GM21526 (cell line): ENCODE results near the gene EMP3.

Experiments
- ATAC-seq: cut with Tn5 transposase; IDR thresholded peaks from one replicate; pipeline ENCODE4 v1.9.1; 2021; ENCODE audit warnings: moderate library complexity; ENCODE audit not compliant: unreplicated experiment, low FRiP score

EMP3 gene

DNA sequence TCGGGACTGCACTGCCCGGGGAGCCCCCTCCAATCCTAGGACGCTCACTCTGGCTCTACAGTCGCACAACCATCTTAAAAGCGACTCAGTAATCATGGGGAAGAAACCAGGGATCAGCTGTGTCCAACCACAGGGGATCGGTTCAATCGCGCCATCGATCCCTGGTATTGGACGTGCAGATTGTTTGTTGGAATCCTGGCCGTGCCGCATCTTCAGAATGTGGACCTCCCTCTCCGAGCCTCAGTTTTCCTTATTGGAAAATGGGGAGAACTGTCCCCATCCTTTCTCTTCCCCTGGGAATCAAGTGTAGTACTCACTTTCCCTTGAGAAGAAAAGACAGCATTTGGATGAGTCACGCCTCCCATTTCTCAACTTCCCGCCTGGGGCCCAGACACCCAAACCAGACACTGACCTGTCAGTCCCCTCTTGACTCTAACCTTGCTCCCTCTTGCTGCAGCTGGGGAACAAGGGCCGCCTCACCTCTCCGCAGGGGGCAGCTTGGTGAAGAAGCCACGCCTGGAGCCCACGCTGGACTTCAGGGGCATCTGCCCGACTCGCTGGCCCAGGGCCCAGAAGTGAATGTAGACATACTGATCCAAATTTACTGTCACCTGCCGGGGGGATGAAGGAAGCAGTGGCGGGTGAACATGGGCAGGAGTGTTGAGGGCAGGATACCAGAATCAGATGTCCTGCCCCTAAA, 17.6 kb downstream of the EMP3 start:
- no peak for ATAC-seq

DNA sequence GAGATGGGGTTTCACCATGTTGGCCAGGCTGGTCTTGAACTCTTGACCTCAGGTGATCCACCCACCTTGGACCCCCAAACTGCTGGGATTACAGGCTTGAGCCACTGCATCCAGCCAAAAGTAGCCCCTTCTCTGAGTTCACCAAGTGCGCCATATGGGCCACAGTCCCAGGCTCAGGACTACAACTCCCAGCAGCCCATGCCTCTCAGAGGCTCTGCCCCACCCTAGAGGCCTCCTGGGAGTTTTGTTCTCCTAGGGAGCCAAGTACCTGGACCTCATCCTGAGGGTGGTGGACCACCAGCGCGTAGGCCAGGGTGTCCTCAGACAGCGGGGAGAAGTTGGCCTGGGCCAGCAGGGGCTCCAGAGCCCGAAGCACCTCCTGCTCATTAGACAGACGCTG, 19.5 kb downstream of the EMP3 start:
- no peak for ATAC-seq

DNA sequence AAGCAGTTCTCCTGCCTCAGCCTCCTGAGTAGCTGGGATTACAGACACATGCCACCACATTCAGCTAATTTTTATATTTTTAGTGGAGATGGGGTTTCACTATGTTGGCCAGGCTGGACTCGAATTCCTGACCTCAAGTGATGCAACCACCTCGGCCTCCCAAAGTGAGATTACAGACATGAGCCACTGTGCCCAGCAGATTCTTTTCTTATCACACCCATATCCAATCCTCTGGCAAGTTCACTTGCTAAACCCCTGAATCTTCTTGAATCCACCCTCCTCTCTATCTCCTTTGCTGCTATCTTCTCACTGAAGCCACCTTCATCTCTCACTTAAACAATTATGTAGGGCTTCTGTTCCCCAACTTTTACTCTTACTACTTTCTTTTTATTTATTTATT, 20.8 kb downstream of the EMP3 start:
- ATAC-seq: no peak

DNA sequence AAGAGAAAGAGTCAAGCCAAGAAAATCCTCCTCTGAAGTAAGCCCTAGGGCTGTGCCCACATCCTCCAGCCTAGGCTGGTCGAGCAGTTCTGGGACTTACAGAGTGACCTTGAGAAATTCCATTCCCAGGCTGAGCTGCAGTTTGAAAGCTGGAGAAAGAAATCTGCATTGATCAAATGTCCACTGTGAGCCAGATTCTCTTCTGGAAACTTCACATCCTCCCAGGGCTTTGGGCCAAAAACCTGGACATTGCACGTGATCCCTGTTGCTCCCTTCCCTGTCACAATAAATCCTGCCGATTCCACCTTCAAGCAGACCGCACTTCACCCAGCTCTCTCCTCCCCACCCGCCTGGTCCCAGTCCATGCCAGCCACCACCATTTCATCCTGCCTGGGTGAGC, 22.7 kb downstream of the EMP3 start:
- no peak for ATAC-seq

DNA sequence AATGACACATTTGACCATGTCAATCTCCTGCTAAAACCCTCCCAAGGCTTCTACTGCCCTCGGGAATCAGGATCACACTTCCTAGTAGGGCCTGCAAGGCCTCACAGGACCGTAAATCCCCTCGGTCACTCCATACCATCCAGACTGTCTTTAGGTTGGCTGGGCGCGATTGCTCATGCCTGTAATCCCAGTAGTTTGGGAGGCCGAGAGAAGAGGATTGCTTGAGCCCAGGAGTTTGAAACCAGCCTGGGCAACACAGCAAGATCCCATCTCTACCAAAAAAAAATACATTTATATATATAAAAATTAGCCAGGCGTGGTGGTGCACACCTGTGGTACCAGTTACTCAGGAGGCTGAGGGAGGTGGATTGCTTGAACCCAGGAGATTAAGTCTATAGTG, 23.4 kb downstream of the EMP3 start:
- ATAC-seq: no peak

DNA sequence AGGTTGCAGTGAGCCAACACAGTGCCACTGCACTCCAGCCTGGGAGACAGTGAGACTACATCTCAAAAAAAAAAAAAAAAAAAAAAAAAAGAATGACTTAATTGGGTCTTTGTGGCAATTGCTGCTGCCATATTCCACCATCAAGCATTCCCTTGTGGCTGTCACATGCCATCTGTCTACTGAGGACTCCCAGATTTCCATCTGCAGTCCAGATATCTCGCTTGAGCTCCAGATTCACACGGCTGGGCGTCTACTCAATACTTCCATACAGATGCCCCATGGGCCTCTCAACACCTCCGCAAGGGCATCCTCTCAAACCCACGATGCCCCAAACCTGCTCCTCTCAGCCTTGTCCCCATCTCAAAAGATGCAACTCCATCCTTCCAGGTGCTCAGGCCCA, 25.5 kb downstream of the EMP3 start:
- no peak for ATAC-seq

DNA sequence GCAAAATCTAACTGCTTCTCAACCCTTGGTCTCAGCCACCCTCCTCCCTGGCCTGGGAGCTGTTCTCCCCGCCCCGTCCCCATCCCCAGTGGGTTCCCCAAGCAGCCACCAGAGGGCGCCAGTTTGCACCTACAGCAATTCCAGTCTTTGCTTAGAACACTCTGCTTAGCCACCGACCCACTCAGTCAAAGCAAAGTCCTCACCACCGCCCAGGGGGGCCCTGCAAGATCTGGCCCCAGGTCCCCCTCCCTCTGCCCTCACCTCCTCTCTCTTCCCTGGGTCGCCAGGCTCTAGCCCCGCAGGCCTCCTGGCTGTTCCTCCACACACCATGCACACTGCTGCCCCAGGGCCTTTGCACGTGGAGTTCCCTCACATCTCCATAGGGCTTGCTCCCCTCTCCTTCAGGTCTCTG, 26.0 kb downstream of the EMP3 start:
- no peak for ATAC-seq

DNA sequence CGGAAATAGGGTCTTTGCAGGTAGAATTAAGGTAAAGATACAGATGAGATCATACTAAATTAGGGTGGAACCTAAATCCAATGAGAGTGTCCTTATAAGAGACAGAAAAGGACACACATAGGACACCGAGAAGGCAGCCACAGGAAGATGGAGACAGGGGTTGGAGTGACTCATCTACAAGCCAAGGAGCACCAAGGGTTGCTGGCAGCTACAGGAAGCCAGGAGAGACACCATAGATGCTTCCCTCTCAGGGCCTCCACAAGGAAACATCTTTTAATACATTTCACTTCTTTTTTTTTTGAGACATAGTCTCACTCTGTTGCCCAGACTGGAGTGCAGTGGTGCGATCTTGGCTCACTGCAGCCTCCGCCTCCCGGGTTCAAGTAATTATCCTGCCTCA, 28.3 kb downstream of the EMP3 start:
- ATAC-seq: no peak

DNA sequence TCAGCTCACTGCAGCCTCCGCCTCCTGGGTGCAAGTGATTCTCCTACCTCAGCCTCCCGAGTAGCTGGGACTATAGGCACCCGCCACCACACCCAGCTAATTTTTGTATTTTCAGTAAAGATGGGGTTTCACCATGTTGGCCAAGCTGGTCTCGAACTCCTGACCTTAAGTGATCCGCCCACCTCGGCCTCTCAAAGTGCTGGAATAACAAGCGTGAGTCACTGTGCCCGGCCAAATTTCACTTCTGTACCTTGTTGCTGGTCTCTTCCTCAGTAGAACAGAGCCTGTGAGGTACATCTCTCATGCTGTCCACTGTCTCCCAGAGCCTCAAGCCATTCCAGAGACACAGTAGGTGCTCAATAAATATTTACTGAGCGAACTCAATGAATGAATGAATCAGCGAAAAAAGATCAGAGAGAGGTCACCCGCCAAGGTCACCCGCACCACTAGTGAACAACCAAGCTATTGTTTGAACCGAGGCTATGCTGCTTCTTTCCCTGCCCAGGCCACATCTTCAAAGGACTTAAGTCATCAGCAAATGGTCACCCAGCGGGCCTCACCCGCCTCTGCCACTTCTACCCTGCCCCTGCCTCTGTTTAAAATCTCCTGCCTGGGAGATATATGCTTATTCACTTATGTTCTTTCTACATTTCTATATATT, 29.1 kb downstream of the EMP3 start:
- no peak for ATAC-seq

DNA sequence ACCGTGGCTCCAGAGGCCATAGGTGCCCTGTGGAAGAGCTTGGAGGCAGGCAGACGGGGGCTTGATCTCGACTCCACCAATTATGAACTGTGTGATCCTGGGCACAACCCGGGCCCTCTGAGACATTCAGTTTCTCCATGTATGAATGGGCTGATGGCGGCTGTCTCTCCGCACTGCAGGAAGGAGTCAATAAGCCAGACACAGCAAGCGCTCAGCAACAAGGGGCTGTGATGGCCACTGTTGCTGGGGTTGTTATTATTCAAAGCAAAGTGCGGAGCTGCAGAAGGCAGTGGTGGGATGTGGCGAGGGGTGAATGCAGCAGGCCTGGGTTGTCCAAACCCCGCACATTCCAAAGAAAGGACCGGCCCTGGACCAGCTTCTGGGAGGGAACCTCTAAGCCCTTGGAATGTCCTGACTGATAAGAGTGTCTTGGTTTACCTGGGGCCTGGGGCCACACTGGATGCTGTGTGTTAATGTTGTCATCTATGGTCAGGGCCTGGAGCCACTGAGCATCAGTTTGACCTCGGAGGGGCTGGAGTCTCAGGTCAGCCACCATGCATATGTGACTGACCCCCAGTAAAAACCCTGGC, 30.1 kb downstream of the EMP3 start:
- ATAC-seq: no peak

DNA sequence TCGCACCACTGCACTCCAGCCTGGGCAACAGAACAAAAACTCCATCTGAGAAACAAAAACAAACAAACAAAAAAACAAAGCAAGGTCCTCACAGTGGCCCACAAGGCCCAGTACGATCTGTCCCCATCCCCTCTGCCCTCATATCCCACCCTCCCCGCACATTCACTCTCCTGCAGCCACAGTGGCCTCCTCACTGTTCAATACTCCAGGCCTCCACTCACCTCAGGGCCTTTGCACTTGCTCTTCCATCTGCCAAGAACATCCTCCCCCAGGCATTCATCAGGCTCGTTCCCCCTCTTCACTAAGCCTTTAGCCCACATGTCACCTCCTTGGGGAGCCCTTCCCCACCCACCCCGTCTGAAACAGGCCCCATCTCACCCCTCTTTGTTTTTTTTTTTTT, 33.8 kb downstream of the EMP3 start:
- no peak for ATAC-seq

DNA sequence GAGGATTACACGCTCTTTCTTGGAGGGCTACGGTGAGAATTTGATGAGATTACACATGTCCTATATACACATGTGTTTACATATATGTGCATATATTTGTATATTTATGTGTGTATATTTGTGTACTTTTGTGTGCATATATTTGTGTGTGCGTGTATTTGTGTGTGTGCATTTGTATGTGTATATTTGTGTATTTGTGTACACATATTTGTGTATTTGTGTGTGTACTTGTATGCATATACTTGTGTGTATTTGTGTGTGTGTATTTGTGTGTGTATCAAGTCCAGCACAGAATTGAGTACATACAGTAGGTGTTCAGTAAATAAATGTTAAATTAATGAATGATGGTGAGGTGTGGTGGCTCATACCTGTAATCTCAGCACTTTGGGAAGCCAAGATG, 36.6 kb downstream of the EMP3 start:
- no peak for ATAC-seq

DNA sequence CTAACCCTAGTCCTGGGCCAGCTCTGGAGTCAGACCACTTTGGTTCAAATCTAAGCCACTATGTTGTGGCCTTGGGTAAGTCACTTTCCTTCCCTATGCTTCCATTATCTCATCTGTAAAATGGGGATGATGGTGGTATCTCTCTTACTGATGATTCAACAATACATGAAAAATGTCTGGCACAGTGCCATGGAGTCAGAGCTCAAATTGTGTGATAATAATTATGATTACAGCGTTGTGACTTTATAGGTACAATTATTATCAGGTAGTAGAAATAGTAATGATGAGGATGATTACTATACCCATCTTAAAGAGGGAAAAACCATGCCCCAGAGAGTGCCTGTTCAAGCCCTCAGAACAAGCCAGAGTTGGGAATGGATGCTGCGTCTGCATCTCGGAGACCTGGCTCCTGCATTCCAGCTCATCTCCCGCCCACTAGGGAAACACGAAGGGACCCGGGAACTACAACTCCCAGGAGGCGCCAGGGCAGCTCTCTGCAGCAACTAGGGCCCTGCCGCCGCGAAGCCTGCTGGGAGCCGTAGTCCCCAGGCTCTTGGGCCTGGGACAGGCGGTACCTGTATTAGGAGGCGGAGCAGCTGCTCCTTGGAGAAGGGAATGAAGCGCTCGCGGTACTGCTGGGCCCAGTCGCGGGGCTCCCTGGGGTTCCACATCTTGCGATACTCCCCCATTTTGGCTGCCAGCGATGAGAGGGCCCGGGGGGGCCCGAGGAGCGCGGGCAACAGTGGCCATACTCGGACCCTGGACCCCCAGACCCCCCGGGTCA, 37.6 kb downstream of the EMP3 start:
- ATAC-seq: peak; percentile 52

DNA sequence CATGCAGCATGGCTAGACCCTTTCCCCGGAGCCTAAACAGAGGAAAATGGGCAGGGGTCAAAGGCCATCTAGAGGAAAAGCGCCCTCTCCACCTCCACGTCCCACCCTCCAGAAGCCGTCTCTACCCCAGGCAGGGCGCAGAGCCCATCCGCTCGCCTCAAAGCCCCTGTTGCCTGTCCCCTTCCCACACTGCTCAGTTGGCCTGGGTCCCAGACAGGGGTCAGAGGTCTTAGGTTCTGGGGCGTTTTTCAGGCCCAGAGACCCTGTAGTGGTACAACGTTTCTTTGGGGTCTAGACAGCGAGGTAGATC, 38.1 kb downstream of the EMP3 start:
- ATAC-seq: peak; percentile 3

DNA sequence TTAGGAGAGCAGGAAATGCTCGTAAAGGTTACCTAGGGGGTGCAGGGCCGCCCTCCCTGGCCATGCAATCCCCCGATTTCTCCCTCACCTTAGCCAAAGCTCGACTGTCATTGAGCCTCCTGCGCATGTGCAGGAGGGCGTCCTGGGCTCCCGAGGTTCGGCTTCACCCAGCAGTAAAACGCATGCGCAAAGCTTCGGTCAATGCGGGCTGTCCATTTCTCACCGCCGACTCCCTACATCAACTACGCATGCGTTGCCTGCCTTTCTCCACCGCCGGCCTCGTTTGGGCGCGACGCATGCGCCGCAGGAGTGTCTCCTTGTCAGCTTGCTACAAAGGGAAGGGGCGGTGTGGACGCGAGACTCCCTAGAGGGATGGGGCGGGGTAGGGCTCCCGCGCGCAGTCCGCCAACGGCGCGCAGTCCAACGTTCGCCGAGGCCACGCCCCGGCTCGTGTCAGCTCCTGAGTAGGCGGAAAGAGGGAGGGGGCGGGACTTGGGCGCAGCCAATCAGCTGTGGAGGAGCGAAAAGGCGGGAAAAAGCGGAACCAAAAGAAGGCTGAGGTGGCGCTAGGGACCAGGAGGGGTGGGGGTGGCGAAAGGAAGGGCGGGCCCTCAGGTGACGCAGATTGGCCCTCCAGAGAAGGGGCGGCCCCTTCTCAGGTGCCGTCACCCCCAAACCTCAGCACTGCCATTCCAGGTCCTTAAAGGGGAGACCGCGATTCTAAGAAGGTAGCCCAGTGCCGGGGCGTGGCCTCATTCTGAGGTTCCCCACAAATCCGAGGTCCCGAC, 38.7 kb downstream of the EMP3 start, which contains the start of the genes SYNGR4 and TMEM143:
SYNGR4 (plus strand) TSS at position 558 of the 788 bp plus-strand sequence. CDS start 1,476 bp downstream, outside the sequence.
TMEM143 (minus strand) TSS at position 131 of the 788 bp plus-strand sequence; CDS start at position 111, 20 bp downstream.
- peak; percentile 74 for ATAC-seq

DNA sequence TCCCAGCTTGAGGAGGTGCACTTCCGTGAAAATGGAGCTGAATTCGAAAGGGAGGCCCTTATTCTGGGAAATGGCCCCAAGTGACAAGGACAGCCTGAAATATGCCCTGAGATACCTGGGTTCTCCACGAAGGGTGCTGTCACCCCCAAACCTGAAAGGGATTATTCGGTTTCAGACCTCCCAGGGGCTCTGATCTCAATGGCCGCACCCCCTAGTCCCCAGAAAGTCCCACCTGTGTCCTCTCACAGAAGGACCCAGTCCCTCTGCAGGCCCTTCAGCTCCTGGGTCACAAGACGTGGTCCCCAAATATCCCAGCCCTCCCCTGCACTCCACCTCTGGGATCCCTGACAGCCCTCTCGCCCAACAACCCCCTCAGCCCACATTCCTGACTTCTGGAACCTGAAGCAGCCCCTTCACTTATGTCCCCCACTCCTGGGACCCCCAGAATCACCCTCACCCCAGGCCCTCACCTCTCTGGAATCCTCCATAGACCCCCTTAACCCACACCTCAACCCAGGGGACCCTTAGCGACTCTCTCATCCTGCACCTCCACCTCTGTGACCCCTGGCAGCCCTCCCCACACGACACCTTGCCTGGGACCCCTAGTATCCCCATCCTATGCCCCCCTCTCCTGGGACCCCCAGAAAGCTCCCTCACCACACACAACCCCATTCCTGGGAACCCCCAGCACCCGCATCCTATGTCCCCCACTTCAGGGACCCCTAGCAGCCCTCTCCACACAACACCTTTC, 39.4 kb downstream of the EMP3 start:
- ATAC-seq: no peak

DNA sequence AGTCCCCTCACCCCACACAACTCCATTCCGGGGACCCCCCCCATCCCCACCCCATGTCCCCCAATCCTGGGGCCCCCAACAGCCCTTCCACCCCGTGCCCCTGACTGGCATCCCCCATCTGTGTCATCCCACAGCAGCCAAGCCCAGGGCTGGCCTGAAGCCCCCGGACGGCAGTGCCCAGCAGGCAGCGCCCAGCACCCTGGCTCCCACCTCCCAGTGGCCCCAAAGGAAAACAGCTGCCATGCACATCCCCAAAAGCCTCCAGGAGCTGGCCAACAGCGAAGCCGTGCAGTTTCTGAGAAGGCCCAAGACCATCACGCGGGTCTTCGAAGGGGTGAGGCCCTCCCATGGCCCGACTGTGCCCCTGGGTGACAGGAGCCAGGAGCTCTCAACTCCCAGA, 40.2 kb downstream of the EMP3 start:
- ATAC-seq: no peak

DNA sequence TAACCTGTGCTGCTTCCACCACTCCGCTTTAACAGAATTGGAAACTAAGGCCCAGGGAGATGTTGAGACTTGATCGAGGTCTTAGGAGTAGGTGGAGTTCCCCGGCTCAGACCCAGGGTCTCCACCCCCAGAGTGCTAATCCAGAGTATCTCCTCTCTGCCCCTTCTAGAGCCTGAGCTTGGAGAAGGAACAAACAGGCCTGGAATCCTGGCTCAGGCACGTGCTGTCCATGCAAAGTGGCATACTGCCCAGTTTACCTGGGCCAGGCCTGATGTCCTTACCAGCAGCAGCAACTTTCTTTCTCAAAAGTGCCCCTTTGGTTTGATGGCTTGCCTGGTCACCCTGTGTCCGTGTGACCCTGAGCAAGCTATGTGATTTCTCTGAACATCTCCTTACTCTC, 42.5 kb downstream of the EMP3 start:
- no peak for ATAC-seq

DNA sequence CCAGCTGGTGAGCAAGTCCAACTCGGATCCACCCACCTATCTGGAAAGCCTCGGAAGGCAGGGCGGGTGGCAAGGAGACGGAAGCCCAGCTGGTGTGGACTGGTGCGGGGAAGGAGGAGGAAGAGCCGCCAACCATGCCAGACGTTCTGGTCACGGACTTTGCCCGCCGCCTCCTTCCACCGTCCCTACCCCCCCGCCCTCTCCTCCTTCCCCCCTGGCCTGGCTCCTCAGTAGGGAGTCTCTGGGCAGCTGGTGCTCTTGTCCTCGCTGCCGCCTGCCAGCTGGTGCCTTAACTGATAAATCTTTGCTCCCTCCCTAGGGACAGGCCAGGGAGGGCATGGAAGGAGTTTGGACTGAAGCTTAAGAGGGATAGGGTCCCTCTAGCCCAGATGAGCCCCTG, 43.6 kb downstream of the EMP3 start:
- no peak for ATAC-seq

DNA sequence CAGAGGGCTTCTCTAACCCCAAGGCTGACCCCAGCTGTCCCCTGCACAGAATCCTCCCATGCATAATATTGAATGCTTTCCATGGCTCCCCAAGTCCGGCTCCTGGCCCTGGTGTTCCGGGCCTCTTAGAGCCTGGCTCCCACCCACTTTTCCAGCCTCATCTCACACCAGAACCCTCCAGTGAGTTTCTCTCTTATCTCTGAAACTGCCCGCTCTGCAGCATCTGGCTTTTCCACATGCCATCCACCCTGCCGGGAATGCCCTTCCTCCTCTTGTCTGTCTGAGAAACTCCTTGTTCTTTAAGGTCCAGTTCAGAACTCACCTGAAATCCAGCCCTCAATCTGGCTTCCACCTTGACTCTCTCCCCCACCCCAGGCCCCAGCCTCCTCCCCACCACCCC, 45.6 kb downstream of the EMP3 start:
- no peak for ATAC-seq
